Ovary (tissue), 3 donors: ENCODE data around the gene LAPTM5.

Source experiments
- CTCF ChIP-seq, 3 donors: fragments of 450-650 bp in 2 of 3; fragments of 200-600 bp in 1 of 3; IDR thresholded peaks; one replicate each; pipeline versions ENCODE4 v1.5.1 to v1.8.0; 2016 to 2022; ENCODE audit warnings: antibody characterized with exemption in 3 of 3, mild to moderate bottlenecking in 1 of 3
- EP300 ChIP-seq: sonication (generic); formaldehyde crosslinking; IDR thresholded peaks from one replicate; pipeline ENCODE4 v1.6.1; 2017; ENCODE audit warnings: antibody characterized with exemption
- POLR2A ChIP-seq: fragments of 450-650 bp; IDR thresholded peaks from one replicate; pipeline ENCODE4 v1.6.1; 2017; ENCODE audit warnings: antibody characterized with exemption, mild to moderate bottlenecking, moderate library complexity
- donor health status: DM: no; HTN: no; CAD: no.

GRCh38 chr1:30742300-30742962, 15.1 kb downstream of the LAPTM5 start:
- TF ChIP-seq CTCF (IDR thresholded peaks at IDR 0.05) (no peak), EP300 (no peak), POLR2A (no peak)
